Thyroid gland (tissue), 4 donors: ENCODE data around the gene SMIM41. TPM values are rescaled to one million over a fixed set of nuclear protein-coding genes. Genes with fewer than 3 reads are reported as not detected.

ENCODE experiments used
- DNase-seq, 2 donors: peaks; one replicate each; pipeline ENCODE4 v3.0.0-alpha.2; 2019
- H3K27ac ChIP-seq, 3 donors: fragments of 200-600 bp; sonication (generic); 1 replicate in 2 of 3; 2 replicates in 1 of 3; pipeline ENCODE4 v1.5.1; 2016 to 2019; ENCODE audit warnings: mild to moderate bottlenecking in 1 of 3, moderate library complexity in 1 of 3
- H3K27me3 ChIP-seq: fragments of 200-600 bp; sonication (generic); one replicate; pipeline ENCODE4 v1.5.1; 2019
- H3K36me3 ChIP-seq, 2 donors: fragments of 200-600 bp; sonication (generic); one replicate each; pipeline ENCODE4 v1.5.1; 2016 to 2019
- H3K4me1 ChIP-seq, 2 donors: fragments of 200-600 bp; sonication (generic); one replicate each; pipeline ENCODE4 v1.5.1; 2017 to 2019
- H3K4me3 ChIP-seq, 3 donors: fragments of 200-600 bp; sonication (generic); replicated peaks in 1 of 3; 1 replicate in 2 of 3; 2 replicates in 1 of 3; pipeline ENCODE4 v1.5.1; 2016; ENCODE audit warnings: mild to moderate bottlenecking in 1 of 3
- H3K9me3 ChIP-seq: fragments of 200-600 bp; sonication (generic); one replicate; pipeline ENCODE4 v1.5.1; 2017
- CTCF ChIP-seq, 6 experiments: fragments of 200-600 bp in 3 of 6; fragments of 450-650 bp in 3 of 6; sonication (generic) in 3 of 6; IDR thresholded peaks; one replicate each; pipeline ENCODE4 v1.5.1; 2016 to 2019; ENCODE audit warnings: antibody characterized with exemption in 6 of 6, mild to moderate bottlenecking in 2 of 6, inconsistent platforms in 1 of 6, moderate library complexity in 1 of 6
- POLR2A ChIP-seq, 2 donors: fragments of 450-650 bp; IDR thresholded peaks; one replicate each; pipeline ENCODE4 v1.6.1; 2017; ENCODE audit warnings: antibody characterized with exemption in 2 of 2, mild to moderate bottlenecking in 2 of 2, moderate library complexity in 1 of 2
- WGBS, 2 donors: methylation state at CpG; one replicate each; pipeline ENCODE4 v1.1.5; 2017; 5-methylcytosine and 5-hydroxymethylcytosine counted together
- intact Hi-C: fragments of 100-400 bp; cut with DNase I; formaldehyde crosslinking; loops from one replicate; pipeline ENCODE4 v1.15.1; 2023
- total RNA-seq, 4 donors: library from RNA; depleted of rRNA; stranded (reverse); fragments of >200 nt; gene quantifications; one replicate each; pipeline ENCODE4 v1.2.3, GENCODE V29; 2016

The SMIM41 gene
- total RNA-seq, 4 donors from 2014 or later: 0.67 TPM; not detected in 3

- DNase-seq: no peak
- Histone ChIP-seq H3K4me3 (no peak overlapping the region), H3K36me3 (peaks cover 14% of the 10 kb centered on the region in 2 donors), H3K4me1 (peaks cover 8 to 27% of the 10 kb centered on the region in 2 donors), H3K9me3 (no peaks in the 10 kb centered on the region), H3K27me3 (no peaks in the 10 kb centered on the region), H3K27ac (peak overlapping the region; percentile 6 to 56 (median 51))
- intact Hi-C loops: no loop called here
- WGBS, 2 donors: 78 to 90% methylated on average over 2 to 10 of the region's 10 CpGs
- no peak for TF ChIP-seq POLR2A (IDR thresholded peaks at IDR 0.05)
- TF ChIP-seq CTCF (IDR thresholded peaks at IDR 0.05): no peak
Observed at GRCh38 chr12:52080403-52081251, 1.1 kb downstream of the SMIM41 start.

- Histone ChIP-seq H3K4me1 (peaks cover 8 to 24% of the 10 kb centered on the region in 2 donors), H3K27ac (peak overlapping the region; percentile 6 to 56 (median 51)), H3K27me3 (no peaks in the 10 kb centered on the region), H3K36me3 (peaks cover 14% of the 10 kb centered on the region in 2 donors), H3K9me3 (no peaks in the 10 kb centered on the region), H3K4me3 (no peak overlapping the region)
- intact Hi-C loops: no loop called here
- no peak for TF ChIP-seq POLR2A (IDR thresholded peaks at IDR 0.05)
- TF ChIP-seq CTCF (IDR thresholded peaks at IDR 0.05): no peak
- WGBS, 2 donors: 22 to 26% methylated on average over 7 to 8 of the region's 9 CpGs
- DNase-seq: peak; percentile 69 to 73
Observed at GRCh38 chr12:52081263-52081733, 1.8 kb downstream of the SMIM41 start.

GRCh38 chr12:52082026-52082668 lies 2.6 kb downstream of the SMIM41 start:
- WGBS, 2 donors: 61 to 77% methylated on average over 11 to 13 of the region's 13 CpGs
- Histone ChIP-seq H3K9me3 (no peaks in the 10 kb centered on the region), H3K4me1 (peaks cover 8 to 24% of the 10 kb centered on the region in 2 donors), H3K27ac (peak overlapping the region in 2 of 3 donors; percentile 51 to 56), H3K36me3 (peaks cover 5 to 8% of the 10 kb centered on the region in 2 donors), H3K4me3 (no peak overlapping the region), H3K27me3 (no peaks in the 10 kb centered on the region)
- intact Hi-C loops: loop anchor here (2.0 kb wide), 1 partner anchor 57 kb away; no protein-coding TSS in a partner anchor
- TF ChIP-seq POLR2A (IDR thresholded peaks at IDR 0.05) (no peak), CTCF (IDR thresholded peaks at IDR 0.05) (no peak)
- DNase-seq: no peak

GRCh38 chr12:52082669-52082987 lies 3.1 kb downstream of the SMIM41 start:
- intact Hi-C loops: loop anchor here (2.0 kb wide), 1 partner anchor 58 kb away; no protein-coding TSS in a partner anchor
- no peaks in the 10 kb centered on the region for H3K9me3 ChIP-seq
- peaks cover 4% of the 10 kb centered on the region in 2 donors for H3K36me3 ChIP-seq
- TF ChIP-seq POLR2A (IDR thresholded peaks at IDR 0.05): no peak
- H3K4me3 ChIP-seq: no peak overlapping the region
- H3K27ac ChIP-seq: peak overlapping the region in 2 of 3 donors; percentile 51 to 56
- peaks cover 8 to 24% of the 10 kb centered on the region in 2 donors for H3K4me1 ChIP-seq
- H3K27me3 ChIP-seq: no peaks in the 10 kb centered on the region
- WGBS, 2 donors: 87 to 89% methylated on average over 4 of the region's 4 CpGs
- no peak for DNase-seq

- no peaks in the 10 kb centered on the region for H3K27me3 ChIP-seq
- H3K9me3 ChIP-seq: no peaks in the 10 kb centered on the region
- peaks cover 1 to 4% of the 10 kb centered on the region in 2 donors for H3K36me3 ChIP-seq
- 35 to 37% methylated on average over 8 to 10 of the region's 11 CpGs for WGBS, 2 donors
- no peak overlapping the region for H3K4me3 ChIP-seq
- peak; percentile 86 to 96 (median 92) for TF ChIP-seq CTCF (IDR thresholded peaks at IDR 0.05)
- no peak for TF ChIP-seq POLR2A (IDR thresholded peaks at IDR 0.05)
- DNase-seq: peak; percentile 48 to 57
- peaks cover 8 to 24% of the 10 kb centered on the region in 2 donors for H3K4me1 ChIP-seq
- peak overlapping the region in 2 of 3 donors; percentile 51 to 56 for H3K27ac ChIP-seq
- intact Hi-C loops: loop anchor here (2.0 kb wide), 1 partner anchor 58 kb away; no protein-coding TSS in a partner anchor
Observed at GRCh38 chr12:52082988-52083637, 3.6 kb downstream of the SMIM41 start.
